ENCODE results near the gene SLC35D2.

The SLC35D2 gene

GRCh38 chr9:96344458-96345180, 38.9 kb downstream of the SLC35D2 start:
- no peak overlapping the region for H2AFZ ChIP-seq (ENCODE audit: low read length)

GRCh38 chr9:96343515-96344360, 39.8 kb downstream of the SLC35D2 start:
- Histone ChIP-seq H3K4me3 (ENCODE audit: low read length, poor library complexity, severe bottlenecking) (no peak overlapping the region), H3K9me3 (ENCODE audit: insufficient read depth, low read depth, low read length) (no peaks in the 10 kb centered on the region), H2AFZ (ENCODE audit: low read length) (no peak overlapping the region), H3K36me3 (ENCODE audit: insufficient read depth, low read length) (no peaks in the 10 kb centered on the region), H3K4me2 (ENCODE audit: low read depth, low read length, poor library complexity, severe bottlenecking) (no peak overlapping the region), H3K4me1 (ENCODE audit: insufficient read depth, low read length, poor library complexity, severe bottlenecking) (no peaks in the 10 kb centered on the region), H3K9me2 (replicated peaks; ENCODE audit: low read depth, low read length) (no peaks in the 10 kb centered on the region), H3K9ac (ENCODE audit: low read depth, low read length, poor library complexity, severe bottlenecking) (no peak overlapping the region), H3K27me3 (ENCODE audit: insufficient read depth, low read length, poor library complexity, severe bottlenecking) (no peaks in the 10 kb centered on the region), H3K79me2 (ENCODE audit: insufficient read depth, low read length) (no peaks in the 10 kb centered on the region), H4K20me1 (ENCODE audit: insufficient read depth, low read length, poor library complexity, severe bottlenecking) (no peaks in the 10 kb centered on the region), H3F3A (ENCODE audit: low read depth) (no peaks in the 10 kb centered on the region)
- TF ChIP-seq CTCF (conservative IDR thresholded peaks at IDR 0.05; ENCODE audit: low read length) (no peak), EZH2phosphoT487 (IDR thresholded peaks at IDR 0.05; ENCODE audit: borderline replicate concordance) (no peak)

More at GRCh38 chr9:96344458-96345180, 38.9 kb downstream of the SLC35D2 start:
- H3K9me2 ChIP-seq (replicated peaks; ENCODE audit: low read depth, low read length) = no peaks in the 10 kb centered on the region
- no peaks in the 10 kb centered on the region for H3K9me3 ChIP-seq (ENCODE audit: insufficient read depth, low read depth, low read length)
- no peak overlapping the region for H3K4me3 ChIP-seq (ENCODE audit: low read length, poor library complexity, severe bottlenecking)
- H3K79me2 ChIP-seq (ENCODE audit: insufficient read depth, low read length) = no peaks in the 10 kb centered on the region
- no peaks in the 10 kb centered on the region for H4K20me1 ChIP-seq (ENCODE audit: insufficient read depth, low read length, poor library complexity, severe bottlenecking)
- no peaks in the 10 kb centered on the region for H3K4me1 ChIP-seq (ENCODE audit: insufficient read depth, low read length, poor library complexity, severe bottlenecking)
- no peak overlapping the region for H3K9ac ChIP-seq (ENCODE audit: low read depth, low read length, poor library complexity, severe bottlenecking)
- no peaks in the 10 kb centered on the region for H3K27me3 ChIP-seq (ENCODE audit: insufficient read depth, low read length, poor library complexity, severe bottlenecking)
- H3K36me3 ChIP-seq (ENCODE audit: insufficient read depth, low read length) = no peaks in the 10 kb centered on the region
- H3K4me2 ChIP-seq (ENCODE audit: low read depth, low read length, poor library complexity, severe bottlenecking) = no peak overlapping the region
- TF ChIP-seq EZH2phosphoT487 (IDR thresholded peaks at IDR 0.05; ENCODE audit: borderline replicate concordance) (no peak), CTCF (conservative IDR thresholded peaks at IDR 0.05; ENCODE audit: low read length) (no peak)
- H3F3A ChIP-seq (ENCODE audit: low read depth) = no peaks in the 10 kb centered on the region

GRCh38 chr9:96342571-96343245, 40.8 kb downstream of the SLC35D2 start:
- Histone ChIP-seq H3K79me2 (ENCODE audit: insufficient read depth, low read length) (no peaks in the 10 kb centered on the region), H3K4me3 (ENCODE audit: low read length, poor library complexity, severe bottlenecking) (no peak overlapping the region), H3K27me3 (ENCODE audit: insufficient read depth, low read length, poor library complexity, severe bottlenecking) (no peaks in the 10 kb centered on the region), H2AFZ (ENCODE audit: low read length) (no peak overlapping the region), H3K36me3 (ENCODE audit: insufficient read depth, low read length) (no peaks in the 10 kb centered on the region), H3K9ac (ENCODE audit: low read depth, low read length, poor library complexity, severe bottlenecking) (no peak overlapping the region), H3K9me2 (replicated peaks; ENCODE audit: low read depth, low read length) (no peaks in the 10 kb centered on the region), H3F3A (ENCODE audit: low read depth) (no peaks in the 10 kb centered on the region), H3K9me3 (ENCODE audit: insufficient read depth, low read depth, low read length) (no peaks in the 10 kb centered on the region), H3K4me1 (ENCODE audit: insufficient read depth, low read length, poor library complexity, severe bottlenecking) (no peaks in the 10 kb centered on the region), H4K20me1 (ENCODE audit: insufficient read depth, low read length, poor library complexity, severe bottlenecking) (no peaks in the 10 kb centered on the region), H3K4me2 (ENCODE audit: low read depth, low read length, poor library complexity, severe bottlenecking) (no peak overlapping the region)
- no peak for TF ChIP-seq CTCF (conservative IDR thresholded peaks at IDR 0.05; ENCODE audit: low read length)
- no peak for TF ChIP-seq EZH2phosphoT487 (IDR thresholded peaks at IDR 0.05; ENCODE audit: borderline replicate concordance)
